GM23338 (cell line): ENCODE measurements around the gene ADGRD2. TPM values are rescaled to one million over a fixed set of nuclear protein-coding genes. Genes with fewer than 3 reads are reported as not detected.

Source experiments
- ATAC-seq: fragments of 200-7000 bp; cut with Tn5 transposase; 3 replicates; pipeline ENCODE4 v1.9.1; 2020
- DNase-seq: peaks from one replicate; pipeline ENCODE4 v3.0.0-alpha.2; 2015; ENCODE audit warnings: low spot score
- H2AFZ ChIP-seq: fragments of 200-600 bp; sonication (generic); 2 replicates; pipeline ENCODE4 v1.8.0; 2016; ENCODE audit warnings: antibody characterized with exemption, mild to moderate bottlenecking, moderate library complexity
- H3F3A ChIP-seq: fragments of 200-600 bp; sonication (generic); replicated peaks from 2 replicates; pipeline ENCODE4 v1.8.0; 2017; ENCODE audit warnings: antibody characterized with exemption, mixed run types, low read depth
- H3K27ac ChIP-seq: fragments of 200-600 bp; sonication (generic); 2 replicates; pipeline ENCODE4 v1.6.1; 2016; ENCODE audit warnings: low read depth
- H3K27me3 ChIP-seq: fragments of 200-600 bp; sonication (generic); 2 replicates; pipeline ENCODE4 v1.8.0; 2016; ENCODE audit warnings: mild to moderate bottlenecking, mixed run types, moderate library complexity; ENCODE audit not compliant: insufficient read depth
- H3K36me3 ChIP-seq: fragments of 200-600 bp; sonication (generic); 2 replicates; pipeline ENCODE4 v1.8.0; 2016; ENCODE audit warnings: mild to moderate bottlenecking; ENCODE audit not compliant: insufficient read depth
- H3K4me1 ChIP-seq: fragments of 200-600 bp; sonication (generic); 2 replicates; pipeline ENCODE4 v1.8.0; 2016; ENCODE audit warnings: mild to moderate bottlenecking, moderate library complexity; ENCODE audit not compliant: insufficient read depth
- H3K4me2 ChIP-seq: fragments of 200-600 bp; sonication (generic); 2 replicates; pipeline ENCODE4 v1.7.1; 2017; ENCODE audit warnings: mixed run types
- H3K4me3 ChIP-seq: fragments of 200-600 bp; sonication (generic); 2 replicates; pipeline ENCODE4 v1.6.1; 2016; ENCODE audit warnings: mixed run types
- H3K79me2 ChIP-seq: fragments of 200-600 bp; sonication (generic); replicated peaks from 2 replicates; pipeline ENCODE4 v1.8.0; 2017; ENCODE audit warnings: mild to moderate bottlenecking; ENCODE audit not compliant: insufficient read depth
- H3K9me2 ChIP-seq: fragments of 200-600 bp; sonication (generic); 2 replicates; pipeline ENCODE4 v1.8.0; 2017; ENCODE audit not compliant: insufficient read depth
- H4K20me1 ChIP-seq: fragments of 200-600 bp; sonication (generic); replicated peaks from 2 replicates; pipeline ENCODE4 v1.8.0; 2017; ENCODE audit warnings: mild to moderate bottlenecking; ENCODE audit not compliant: insufficient read depth
- H3K27ac Mint-ChIP-seq: 2 replicates; pipeline ENCODE4 v1.8.0; 2020; ENCODE audit warnings: inconsistent platforms, mild to moderate bottlenecking, moderate library complexity, mixed read lengths
- H3K27me3 Mint-ChIP-seq: 3 replicates; pipeline ENCODE4 v1.8.0; 2022; ENCODE audit warnings: low read depth, mild to moderate bottlenecking, moderate library complexity, mixed read lengths, inconsistent platforms; ENCODE audit not compliant: insufficient read depth, poor library complexity
- H3K36me3 Mint-ChIP-seq: 3 replicates; pipeline ENCODE4 v1.8.0; 2021; ENCODE audit warnings: low read depth, mild to moderate bottlenecking, inconsistent platforms, moderate library complexity, mixed read lengths
- H3K4me1 Mint-ChIP-seq: 3 replicates; pipeline ENCODE4 v1.8.0; 2020; ENCODE audit warnings: mild to moderate bottlenecking, inconsistent platforms, mixed read lengths
- H3K4me3 Mint-ChIP-seq: 3 replicates; pipeline ENCODE4 v1.8.0; 2021; ENCODE audit warnings: moderate library complexity, mild to moderate bottlenecking, inconsistent platforms, mixed read lengths
- H3K9me3 Mint-ChIP-seq: 3 replicates; pipeline ENCODE4 v1.8.0; 2020; ENCODE audit warnings: moderate library complexity, mild to moderate bottlenecking, inconsistent platforms, mixed read lengths
- CREB1 ChIP-seq: fragments of 250-450 bp; sonication (Bioruptor Pico); IDR thresholded peaks from 2 replicates; pipeline ENCODE4 v1.5.0; 2020; ENCODE audit warnings: low read depth, mild to moderate bottlenecking, moderate library complexity
- CTCF ChIP-seq, 2 experiments: fragments of 200-600 bp in 1 of 2; sonication (generic) in 1 of 2; conservative IDR thresholded peaks; 2 replicates each; pipeline versions ENCODE4 v1.5.1 to v1.6.1; 2016 to 2017; ENCODE audit warnings: antibody characterized with exemption in 2 of 2, low read depth in 2 of 2, mild to moderate bottlenecking in 2 of 2, moderate library complexity in 1 of 2
- ETS1 ChIP-seq: IDR thresholded peaks from 2 replicates; pipeline ENCODE4 v1.6.1; 2016; ENCODE audit warnings: antibody characterized with exemption
- EZH2 ChIP-seq: fragments of 200-600 bp; sonication (generic); IDR thresholded peaks from one replicate; pipeline ENCODE4 v1.8.0; 2017; ENCODE audit warnings: antibody characterized with exemption, mild to moderate bottlenecking, low read depth; ENCODE audit not compliant: unreplicated experiment
- EZH2phosphoT487 ChIP-seq: fragments of 200-600 bp; sonication (generic); IDR thresholded peaks from one replicate; pipeline ENCODE4 v1.8.1; 2018; ENCODE audit warnings: antibody characterized with exemption; ENCODE audit not compliant: unreplicated experiment
- JUNB ChIP-seq: IDR thresholded peaks from one replicate; pipeline ENCODE4 v1.6.1; 2016; ENCODE audit warnings: antibody characterized with exemption; ENCODE audit not compliant: unreplicated experiment
- NANOG ChIP-seq: IDR thresholded peaks from 2 replicates; pipeline ENCODE4 v1.6.1; 2016; ENCODE audit warnings: antibody characterized with exemption, borderline replicate concordance
- POLR2AphosphoS5 ChIP-seq: IDR thresholded peaks from 2 replicates; pipeline ENCODE4 v1.6.1; 2016; ENCODE audit warnings: antibody characterized with exemption, low read depth
- REST ChIP-seq: IDR thresholded peaks from one replicate; pipeline ENCODE4 v1.6.1; 2018; ENCODE audit warnings: antibody characterized with exemption; ENCODE audit not compliant: unreplicated experiment
- STAT1 ChIP-seq: IDR thresholded peaks from one replicate; pipeline ENCODE4 v1.6.1; 2016; ENCODE audit warnings: antibody characterized with exemption; ENCODE audit not compliant: unreplicated experiment
- ZNF114 ChIP-seq: fragments of 250-450 bp; sonication (Bioruptor Pico); IDR thresholded peaks from 2 replicates; pipeline ENCODE4 v1.5.0; 2020; ENCODE audit warnings: mild to moderate bottlenecking, moderate library complexity
- ZNF331 ChIP-seq: fragments of 250-450 bp; sonication (Bioruptor Pico); IDR thresholded peaks from 2 replicates; pipeline ENCODE4 v1.5.0; 2020; ENCODE audit warnings: low read depth, mild to moderate bottlenecking, moderate library complexity
- polyA plus RNA-seq: library from polyadenylated mRNA; unstranded; fragments of >200 nt; fragmentation: Nextera tagmentation; extraction: Ambion mirVana; gene quantifications from 2 replicates; pipeline ENCODE4 v1.2.1, GENCODE V29; 2016
- total RNA-seq: library from RNA; depleted of rRNA; stranded (reverse); fragments of >200 nt; shearing (Covaris generic); gene quantifications from 2 replicates; pipeline ENCODE4 v1.2.3, GENCODE V29; 2014
- TF ChIP-seq, protein P1 (sequence below): fragments of 250-450 bp; sonication (Bioruptor Pico); IDR thresholded peaks from 2 replicates; pipeline ENCODE4 v1.5.0; 2020; ENCODE audit warnings: mild to moderate bottlenecking, moderate library complexity

ADGRD2 gene
- total and polyA plus RNA-seq, 2 experiments from 2014 or later: 0.45 to 0.78 TPM

DNA sequence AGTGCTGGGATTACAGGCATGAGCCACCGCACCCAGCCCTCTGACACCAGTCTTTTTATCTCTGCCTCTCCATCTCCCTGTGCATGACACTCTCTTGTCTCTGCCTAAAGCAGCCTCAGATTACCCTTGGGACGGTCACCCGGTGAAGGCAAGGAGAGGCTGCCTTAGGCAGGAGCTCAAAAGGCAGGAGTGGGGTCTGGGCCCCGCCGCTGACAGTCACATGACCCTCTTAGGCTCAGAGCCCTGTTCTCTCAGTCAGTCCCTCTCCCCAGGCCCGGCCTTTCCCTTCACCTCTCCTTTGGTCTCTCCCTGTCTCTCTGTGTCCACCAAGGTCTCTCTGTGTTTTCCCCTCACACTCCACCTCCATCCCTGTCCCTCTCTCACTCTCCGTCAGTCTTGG, 22.5 kb downstream of the ADGRD2 start:
- Mint-ChIP-seq H3K4me1 (no peaks in the 10 kb centered on the region; the same call in 1 of the 3 replicates), H3K4me3 (no peak overlapping the region), H3K27ac (no peak overlapping the region), H3K9me3 (no peaks in the 10 kb centered on the region), H3K36me3 (no peaks in the 10 kb centered on the region), H3K27me3 (peaks cover 15% of the 10 kb centered on the region)
- no peaks in the 10 kb centered on the region for H3K9me2 ChIP-seq
- H2AFZ ChIP-seq: no peak overlapping the region
- H3K79me2 ChIP-seq: no peaks in the 10 kb centered on the region
- H3K27ac ChIP-seq: no peak overlapping the region
- H3K27me3 ChIP-seq: peaks cover 18% of the 10 kb centered on the region
- ATAC-seq: no peak
- no peaks in the 10 kb centered on the region; the same call in 1 of the 2 replicates for H3K4me1 ChIP-seq
- TF ChIP-seq JUNB (no peak), CREB1 (CRISPR knock-in tag) (no peak), EZH2phosphoT487 (no peak), ETS1 (no peak), NANOG (no peak), ZNF114 (no peak), CTCF (conservative IDR thresholded peaks at IDR 0.05; ENCODE audit: low read depth in 2 of 2) (no peak), ZNF331 (CRISPR knock-in tag) (no peak), STAT1 (no peak), POLR2AphosphoS5 (no peak), REST (no peak), EZH2 (no peak)
- TF ChIP-seq, protein P1, sequence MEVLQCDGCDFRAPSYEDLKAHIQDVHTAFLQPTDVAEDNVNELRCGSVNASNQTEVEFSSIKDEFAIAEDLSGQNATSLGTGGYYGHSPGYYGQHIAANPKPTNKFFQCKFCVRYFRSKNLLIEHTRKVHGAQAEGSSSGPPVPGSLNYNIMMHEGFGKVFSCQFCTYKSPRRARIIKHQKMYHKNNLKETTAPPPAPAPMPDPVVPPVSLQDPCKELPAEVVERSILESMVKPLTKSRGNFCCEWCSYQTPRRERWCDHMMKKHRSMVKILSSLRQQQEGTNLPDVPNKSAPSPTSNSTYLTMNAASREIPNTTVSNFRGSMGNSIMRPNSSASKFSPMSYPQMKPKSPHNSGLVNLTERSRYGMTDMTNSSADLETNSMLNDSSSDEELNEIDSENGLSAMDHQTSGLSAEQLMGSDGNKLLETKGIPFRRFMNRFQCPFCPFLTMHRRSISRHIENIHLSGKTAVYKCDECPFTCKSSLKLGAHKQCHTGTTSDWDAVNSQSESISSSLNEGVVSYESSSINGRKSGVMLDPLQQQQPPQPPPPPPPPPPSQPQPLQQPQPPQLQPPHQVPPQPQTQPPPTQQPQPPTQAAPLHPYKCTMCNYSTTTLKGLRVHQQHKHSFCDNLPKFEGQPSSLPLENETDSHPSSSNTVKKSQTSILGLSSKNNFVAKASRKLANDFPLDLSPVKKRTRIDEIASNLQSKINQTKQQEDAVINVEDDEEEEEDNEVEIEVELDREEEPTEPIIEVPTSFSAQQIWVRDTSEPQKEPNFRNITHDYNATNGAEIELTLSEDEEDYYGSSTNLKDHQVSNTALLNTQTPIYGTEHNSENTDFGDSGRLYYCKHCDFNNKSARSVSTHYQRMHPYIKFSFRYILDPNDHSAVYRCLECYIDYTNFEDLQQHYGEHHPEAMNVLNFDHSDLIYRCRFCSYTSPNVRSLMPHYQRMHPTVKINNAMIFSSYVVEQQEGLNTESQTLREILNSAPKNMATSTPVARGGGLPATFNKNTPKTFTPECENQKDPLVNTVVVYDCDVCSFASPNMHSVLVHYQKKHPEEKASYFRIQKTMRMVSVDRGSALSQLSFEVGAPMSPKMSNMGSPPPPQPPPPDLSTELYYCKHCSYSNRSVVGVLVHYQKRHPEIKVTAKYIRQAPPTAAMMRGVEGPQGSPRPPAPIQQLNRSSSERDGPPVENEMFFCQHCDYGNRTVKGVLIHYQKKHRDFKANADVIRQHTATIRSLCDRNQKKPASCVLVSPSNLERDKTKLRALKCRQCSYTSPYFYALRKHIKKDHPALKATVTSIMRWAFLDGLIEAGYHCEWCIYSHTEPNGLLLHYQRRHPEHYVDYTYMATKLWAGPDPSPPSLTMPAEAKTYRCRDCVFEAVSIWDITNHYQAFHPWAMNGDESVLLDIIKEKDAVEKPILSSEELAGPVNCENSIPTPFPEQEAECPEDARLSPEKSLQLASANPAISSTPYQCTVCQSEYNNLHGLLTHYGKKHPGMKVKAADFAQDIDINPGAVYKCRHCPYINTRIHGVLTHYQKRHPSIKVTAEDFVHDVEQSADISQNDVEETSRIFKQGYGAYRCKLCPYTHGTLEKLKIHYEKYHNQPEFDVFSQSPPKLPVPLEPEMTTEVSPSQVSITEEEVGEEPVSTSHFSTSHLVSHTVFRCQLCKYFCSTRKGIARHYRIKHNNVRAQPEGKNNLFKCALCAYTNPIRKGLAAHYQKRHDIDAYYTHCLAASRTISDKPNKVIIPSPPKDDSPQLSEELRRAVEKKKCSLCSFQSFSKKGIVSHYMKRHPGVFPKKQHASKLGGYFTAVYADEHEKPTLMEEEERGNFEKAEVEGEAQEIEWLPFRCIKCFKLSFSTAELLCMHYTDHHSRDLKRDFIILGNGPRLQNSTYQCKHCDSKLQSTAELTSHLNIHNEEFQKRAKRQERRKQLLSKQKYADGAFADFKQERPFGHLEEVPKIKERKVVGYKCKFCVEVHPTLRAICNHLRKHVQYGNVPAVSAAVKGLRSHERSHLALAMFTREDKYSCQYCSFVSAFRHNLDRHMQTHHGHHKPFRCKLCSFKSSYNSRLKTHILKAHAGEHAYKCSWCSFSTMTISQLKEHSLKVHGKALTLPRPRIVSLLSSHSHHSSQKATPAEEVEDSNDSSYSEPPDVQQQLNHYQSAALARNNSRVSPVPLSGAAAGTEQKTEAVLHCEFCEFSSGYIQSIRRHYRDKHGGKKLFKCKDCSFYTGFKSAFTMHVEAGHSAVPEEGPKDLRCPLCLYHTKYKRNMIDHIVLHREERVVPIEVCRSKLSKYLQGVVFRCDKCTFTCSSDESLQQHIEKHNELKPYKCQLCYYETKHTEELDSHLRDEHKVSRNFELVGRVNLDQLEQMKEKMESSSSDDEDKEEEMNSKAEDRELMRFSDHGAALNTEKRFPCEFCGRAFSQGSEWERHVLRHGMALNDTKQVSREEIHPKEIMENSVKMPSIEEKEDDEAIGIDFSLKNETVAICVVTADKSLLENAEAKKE (CRISPR knock-in tag): no peak
- H3K4me3 ChIP-seq: no peak overlapping the region
- no peak overlapping the region for H3K4me2 ChIP-seq
- DNase-seq: no peak
- no peaks in the 10 kb centered on the region for H3K36me3 ChIP-seq
- H3F3A ChIP-seq: no peaks in the 10 kb centered on the region
- no peaks in the 10 kb centered on the region for H4K20me1 ChIP-seq
